HCT116 (cell line): ENCODE measurements around the gene EPHA8. TPM values are rescaled to one million over a fixed set of nuclear protein-coding genes. Genes with fewer than 3 reads are reported as not detected.

ENCODE experiments used
- ATAC-seq: fragments of 200-7000 bp; cut with Tn5 transposase; 2 replicates; pipeline ENCODE4 v1.9.1; 2020; ENCODE audit warnings: mild to moderate bottlenecking, moderate library complexity
- BruUV-seq: library from RNA; stranded (reverse); fragments of 400-500 nt; replicated peaks from 2 replicates; lab custom pipeline; 2021; lab: Mats Ljungman, UMichigan
- CTCF ChIA-PET: fragments of 300-600 bp; sonication (Branson Sonifier 250); formaldehyde crosslinking; loops from one replicate; lab custom pipeline; 2021; ENCODE audit warnings: antibody characterized with exemption; lab: Charles Lee
- POLR2A ChIA-PET: fragments of 300-600, 350-600 bp; sonication (Branson Sonifier 250); formaldehyde crosslinking; loops from one replicate; lab custom pipeline; 2021; ENCODE audit warnings: antibody characterized with exemption; lab: Charles Lee
- RAD21 ChIA-PET, 2 experiments: fragments of 300-600 bp; sonication (Branson Sonifier 250); formaldehyde crosslinking; loops; one replicate each; lab custom pipeline; 2023; ENCODE audit warnings: low total read pairs in 2 of 2; ENCODE audit not compliant: uncharacterized antibody in 2 of 2, unreplicated experiment in 2 of 2, low non-redundant PET in 1 of 2; lab: Charles Lee
- DNase-seq: peaks from one replicate; pipeline ENCODE4 v3.0.0-alpha.2; 2010; ENCODE audit warnings: low read depth, low spot score
- H2AFZ ChIP-seq: fragments of 200-600 bp; shearing (Covaris generic), sonication (generic); 2 replicates; pipeline ENCODE4 v1.6.1; 2017; ENCODE audit warnings: low read depth, mixed run types, mixed read lengths, antibody characterized with exemption, low read length; ENCODE audit not compliant: poor library complexity, severe bottlenecking
- H3K27ac ChIP-seq: 2 replicates; pipeline ENCODE4 v1.5.1; 2012; ENCODE audit warnings: low read depth, low read length
- H3K27me3 ChIP-seq: fragments of 200-600 bp; sonication (generic); 2 replicates; pipeline ENCODE4 v1.6.1; 2016; ENCODE audit warnings: mixed run types, low read length, mixed read lengths; ENCODE audit not compliant: insufficient read depth
- H3K36me3 ChIP-seq, 2 experiments: fragments of 200-500 bp in 1 of 2; fragments of 200-600 bp in 1 of 2; sonication (Bioruptor generic) in 1 of 2; sonication (generic) in 1 of 2; 2 replicates each; pipeline versions ENCODE4 v1.5.1 to v1.6.1; 2014 to 2016; ENCODE audit warnings: low read length in 2 of 2, inconsistent platforms in 1 of 2, mixed read lengths in 1 of 2, mixed run types in 1 of 2; ENCODE audit not compliant: insufficient read depth in 2 of 2, control insufficient read depth in 1 of 2
- H3K4me1 ChIP-seq, 2 experiments: fragments of 200-600 bp in 1 of 2; sonication (generic) in 1 of 2; 2 replicates each; pipeline versions ENCODE4 v1.5.1 to v1.6.1; 2012 to 2017; ENCODE audit warnings: low read length in 2 of 2, inconsistent platforms in 1 of 2, mild to moderate bottlenecking in 1 of 2, mixed read lengths in 1 of 2, mixed run types in 1 of 2, moderate library complexity in 1 of 2; ENCODE audit not compliant: insufficient read depth in 2 of 2, control insufficient read depth in 1 of 2
- H3K4me2 ChIP-seq: fragments of 200-600 bp; sonication (generic); 2 replicates; pipeline ENCODE4 v1.6.1; 2017; ENCODE audit warnings: mixed run types, low read length, mixed read lengths
- H3K4me3 ChIP-seq, 2 experiments: fragments of 200-600 bp in 1 of 2; sonication (generic) in 1 of 2; replicated peaks in 1 of 2; 2 replicates each; pipeline ENCODE4 v1.5.1; 2011 to 2016; ENCODE audit warnings: low read length in 2 of 2, control low read depth in 1 of 2, low read depth in 1 of 2, mild to moderate bottlenecking in 1 of 2, mixed read lengths in 1 of 2, mixed run types in 1 of 2
- H3K79me2 ChIP-seq: fragments of 200-600 bp; sonication (generic); 2 replicates; pipeline ENCODE4 v1.6.1; 2017; ENCODE audit warnings: mild to moderate bottlenecking, mixed run types, low read length, moderate library complexity, mixed read lengths; ENCODE audit not compliant: insufficient read depth
- H3K9ac ChIP-seq: fragments of 200-600 bp; sonication (generic); 2 replicates; pipeline ENCODE4 v1.6.1; 2016; ENCODE audit warnings: low read length, mixed read lengths
- H3K9me2 ChIP-seq: fragments of 200-600 bp; sonication (generic), shearing (Covaris generic); 2 replicates; pipeline ENCODE4 v1.6.1; 2017; ENCODE audit warnings: mixed run types, mild to moderate bottlenecking, moderate library complexity; ENCODE audit not compliant: insufficient read depth
- H3K9me3 ChIP-seq, 2 experiments: fragments of 200-500 bp in 1 of 2; fragments of 200-600 bp in 1 of 2; sonication (Bioruptor generic) in 1 of 2; sonication (generic) in 1 of 2; 2 replicates each; pipeline ENCODE4 v1.6.1; 2014 to 2017; ENCODE audit warnings: low read length in 2 of 2, mixed read lengths in 2 of 2, inconsistent platforms in 1 of 2, low read depth in 1 of 2, mild to moderate bottlenecking in 1 of 2, mixed run types in 1 of 2, moderate library complexity in 1 of 2; ENCODE audit not compliant: control insufficient read depth in 1 of 2, insufficient read depth in 1 of 2
- H4K20me1 ChIP-seq: fragments of 200-600 bp; sonication (generic), shearing (Covaris generic); 2 replicates; pipeline ENCODE4 v1.6.1; 2017; ENCODE audit warnings: mixed run types, mild to moderate bottlenecking, moderate library complexity; ENCODE audit not compliant: insufficient read depth
- CBX3 ChIP-seq: IDR thresholded peaks from 2 replicates; pipeline ENCODE4 v1.6.1; 2012; ENCODE audit warnings: low read depth
- CEBPB ChIP-seq: IDR thresholded peaks from 2 replicates; pipeline ENCODE4 v1.6.1; 2012; ENCODE audit warnings: low read depth
- EGR1 ChIP-seq: IDR thresholded peaks from 2 replicates; pipeline ENCODE4 v1.6.1; 2012; ENCODE audit warnings: low read depth
- ELF1 ChIP-seq: IDR thresholded peaks from 2 replicates; pipeline ENCODE4 v1.6.1; 2012; ENCODE audit warnings: low read depth, borderline replicate concordance
- EZH2 ChIP-seq: fragments of 200-600 bp; sonication (generic); IDR thresholded peaks from 2 replicates; pipeline ENCODE4 v1.6.1; 2017; ENCODE audit warnings: antibody characterized with exemption, mixed run types
- JUND ChIP-seq: IDR thresholded peaks from 2 replicates; pipeline ENCODE4 v1.6.1; 2012
- POLR2AphosphoS5 ChIP-seq: IDR thresholded peaks from 2 replicates; pipeline ENCODE4 v1.6.1; 2011; ENCODE audit warnings: mild to moderate bottlenecking, low read depth, low read length, moderate library complexity
- SRF ChIP-seq: IDR thresholded peaks from 2 replicates; pipeline ENCODE4 v1.6.1; 2012; ENCODE audit warnings: low read depth
- TCF7L2 ChIP-seq: IDR thresholded peaks from 2 replicates; pipeline ENCODE4 v1.7.0; 2011; ENCODE audit warnings: borderline replicate concordance, inconsistent platforms; ENCODE audit not compliant: insufficient read depth, insufficient read length; ENCODE audit errors: extremely low read depth
- YY1 ChIP-seq: IDR thresholded peaks from 2 replicates; pipeline ENCODE4 v1.6.1; 2011; ENCODE audit warnings: low read length, low read depth, moderate library complexity, mild to moderate bottlenecking; ENCODE audit not compliant: insufficient replicate concordance; ENCODE audit errors: extremely low read depth
- ZFX ChIP-seq: fragments of 450-650 bp; IDR thresholded peaks from 2 replicates; pipeline ENCODE4 v1.6.1; 2017
- intact Hi-C: fragments of 100-400 bp; cut with micrococcal nuclease; formaldehyde crosslinking; loops from 2 replicates; pipeline ENCODE4 v1.10.0; 2022
- total RNA-seq: library from RNA; stranded (reverse); gene quantifications from one replicate; pipeline ENCODE4 v1.2.1, GENCODE V29; 2021; ENCODE audit not compliant: unreplicated experiment
- TF ChIP-seq, protein P1 (sequence below): IDR thresholded peaks from 2 replicates; pipeline ENCODE4 v1.6.1; 2011; ENCODE audit warnings: mild to moderate bottlenecking, low read length, moderate library complexity; ENCODE audit not compliant: insufficient replicate concordance; ENCODE audit errors: extremely low read depth
- TF ChIP-seq, protein P2 (sequence below), 3 experiments: fragments of 200-600 bp in 1 of 3; sonication (generic) in 1 of 3; IDR thresholded peaks in 2 of 3; conservative IDR thresholded peaks in 1 of 3; 2 replicates each; pipeline ENCODE4 v1.5.1; 2012 to 2017; ENCODE audit warnings: low read depth in 2 of 3, low read length in 2 of 3, antibody characterized with exemption in 1 of 3, borderline replicate concordance in 1 of 3, control low read depth in 1 of 3, mild to moderate bottlenecking in 1 of 3, mixed read lengths in 1 of 3, mixed run types in 1 of 3, moderate library complexity in 1 of 3; ENCODE audit not compliant: insufficient read depth in 1 of 3
- TF ChIP-seq, protein P3 (sequence below): IDR thresholded peaks from 2 replicates; pipeline ENCODE4 v1.6.1; 2012
- TF ChIP-seq, protein P4 (sequence below): IDR thresholded peaks from 2 replicates; pipeline ENCODE4 v1.6.1; 2012; ENCODE audit warnings: low read depth

Gene EPHA8
- total RNA-seq, 1 experiment from 2014 or later = 0.30 TPM

DNA sequence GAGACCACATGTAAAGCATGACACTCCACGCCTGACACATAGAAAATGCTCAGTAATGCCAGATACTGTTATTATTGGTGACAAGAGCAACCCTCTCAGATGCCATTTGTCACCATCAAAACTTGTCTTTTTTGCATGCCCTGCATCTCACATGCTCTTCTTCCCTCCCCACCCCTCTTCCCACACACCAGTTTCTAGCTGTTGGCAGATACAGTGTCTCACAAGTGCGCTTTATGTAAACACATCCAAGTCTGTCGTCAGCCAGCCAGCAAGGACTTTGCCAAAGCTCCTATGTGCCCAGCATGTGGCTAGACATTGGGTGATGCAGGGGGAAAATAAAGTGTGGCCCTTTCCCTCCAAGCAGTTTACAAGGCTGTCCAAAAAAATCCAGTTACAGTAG lies 44.9 kb upstream of the EPHA8 start:
- no peak overlapping the region for H2AFZ ChIP-seq
- no peak overlapping the region for H3K4me3 ChIP-seq
- DNase-seq = no peak
- no peaks in the 10 kb centered on the region for H3K9me2 ChIP-seq
- H3K36me3 ChIP-seq = peaks cover 7 to 31% of the 10 kb centered on the region in 2 experiments
- H3K79me2 ChIP-seq = no peaks in the 10 kb centered on the region
- H3K27ac ChIP-seq = no peak overlapping the region
- no peak for TF ChIP-seq ELF1
- TF ChIP-seq JUND = no peak
- no peak for TF ChIP-seq CEBPB
- no peak for TF ChIP-seq EZH2
- TF ChIP-seq, protein P1, sequence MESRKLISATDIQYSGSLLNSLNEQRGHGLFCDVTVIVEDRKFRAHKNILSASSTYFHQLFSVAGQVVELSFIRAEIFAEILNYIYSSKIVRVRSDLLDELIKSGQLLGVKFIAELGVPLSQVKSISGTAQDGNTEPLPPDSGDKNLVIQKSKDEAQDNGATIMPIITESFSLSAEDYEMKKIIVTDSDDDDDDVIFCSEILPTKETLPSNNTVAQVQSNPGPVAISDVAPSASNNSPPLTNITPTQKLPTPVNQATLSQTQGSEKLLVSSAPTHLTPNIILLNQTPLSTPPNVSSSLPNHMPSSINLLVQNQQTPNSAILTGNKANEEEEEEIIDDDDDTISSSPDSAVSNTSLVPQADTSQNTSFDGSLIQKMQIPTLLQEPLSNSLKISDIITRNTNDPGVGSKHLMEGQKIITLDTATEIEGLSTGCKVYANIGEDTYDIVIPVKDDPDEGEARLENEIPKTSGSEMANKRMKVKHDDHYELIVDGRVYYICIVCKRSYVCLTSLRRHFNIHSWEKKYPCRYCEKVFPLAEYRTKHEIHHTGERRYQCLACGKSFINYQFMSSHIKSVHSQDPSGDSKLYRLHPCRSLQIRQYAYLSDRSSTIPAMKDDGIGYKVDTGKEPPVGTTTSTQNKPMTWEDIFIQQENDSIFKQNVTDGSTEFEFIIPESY = no peak
- TF ChIP-seq TCF7L2 = no peak
- no peak for TF ChIP-seq YY1
- TF ChIP-seq EGR1 = no peak
- no peak for TF ChIP-seq POLR2AphosphoS5
- no peak for TF ChIP-seq ZFX
- TF ChIP-seq, protein P2, sequence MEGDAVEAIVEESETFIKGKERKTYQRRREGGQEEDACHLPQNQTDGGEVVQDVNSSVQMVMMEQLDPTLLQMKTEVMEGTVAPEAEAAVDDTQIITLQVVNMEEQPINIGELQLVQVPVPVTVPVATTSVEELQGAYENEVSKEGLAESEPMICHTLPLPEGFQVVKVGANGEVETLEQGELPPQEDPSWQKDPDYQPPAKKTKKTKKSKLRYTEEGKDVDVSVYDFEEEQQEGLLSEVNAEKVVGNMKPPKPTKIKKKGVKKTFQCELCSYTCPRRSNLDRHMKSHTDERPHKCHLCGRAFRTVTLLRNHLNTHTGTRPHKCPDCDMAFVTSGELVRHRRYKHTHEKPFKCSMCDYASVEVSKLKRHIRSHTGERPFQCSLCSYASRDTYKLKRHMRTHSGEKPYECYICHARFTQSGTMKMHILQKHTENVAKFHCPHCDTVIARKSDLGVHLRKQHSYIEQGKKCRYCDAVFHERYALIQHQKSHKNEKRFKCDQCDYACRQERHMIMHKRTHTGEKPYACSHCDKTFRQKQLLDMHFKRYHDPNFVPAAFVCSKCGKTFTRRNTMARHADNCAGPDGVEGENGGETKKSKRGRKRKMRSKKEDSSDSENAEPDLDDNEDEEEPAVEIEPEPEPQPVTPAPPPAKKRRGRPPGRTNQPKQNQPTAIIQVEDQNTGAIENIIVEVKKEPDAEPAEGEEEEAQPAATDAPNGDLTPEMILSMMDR (IDR thresholded peaks at IDR 0.05 in 2 of 3, conservative IDR thresholded peaks at IDR 0.05 in 1 of 3; ENCODE audit: borderline replicate concordance in 1 of 3, insufficient read depth in 1 of 3, low read depth in 2 of 3, low read length in 2 of 3) = no peak
- no peak for TF ChIP-seq CBX3
- TF ChIP-seq SRF = no peak
- TF ChIP-seq, protein P3, sequence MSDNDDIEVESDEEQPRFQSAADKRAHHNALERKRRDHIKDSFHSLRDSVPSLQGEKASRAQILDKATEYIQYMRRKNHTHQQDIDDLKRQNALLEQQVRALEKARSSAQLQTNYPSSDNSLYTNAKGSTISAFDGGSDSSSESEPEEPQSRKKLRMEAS = no peak
- TF ChIP-seq, protein P4, sequence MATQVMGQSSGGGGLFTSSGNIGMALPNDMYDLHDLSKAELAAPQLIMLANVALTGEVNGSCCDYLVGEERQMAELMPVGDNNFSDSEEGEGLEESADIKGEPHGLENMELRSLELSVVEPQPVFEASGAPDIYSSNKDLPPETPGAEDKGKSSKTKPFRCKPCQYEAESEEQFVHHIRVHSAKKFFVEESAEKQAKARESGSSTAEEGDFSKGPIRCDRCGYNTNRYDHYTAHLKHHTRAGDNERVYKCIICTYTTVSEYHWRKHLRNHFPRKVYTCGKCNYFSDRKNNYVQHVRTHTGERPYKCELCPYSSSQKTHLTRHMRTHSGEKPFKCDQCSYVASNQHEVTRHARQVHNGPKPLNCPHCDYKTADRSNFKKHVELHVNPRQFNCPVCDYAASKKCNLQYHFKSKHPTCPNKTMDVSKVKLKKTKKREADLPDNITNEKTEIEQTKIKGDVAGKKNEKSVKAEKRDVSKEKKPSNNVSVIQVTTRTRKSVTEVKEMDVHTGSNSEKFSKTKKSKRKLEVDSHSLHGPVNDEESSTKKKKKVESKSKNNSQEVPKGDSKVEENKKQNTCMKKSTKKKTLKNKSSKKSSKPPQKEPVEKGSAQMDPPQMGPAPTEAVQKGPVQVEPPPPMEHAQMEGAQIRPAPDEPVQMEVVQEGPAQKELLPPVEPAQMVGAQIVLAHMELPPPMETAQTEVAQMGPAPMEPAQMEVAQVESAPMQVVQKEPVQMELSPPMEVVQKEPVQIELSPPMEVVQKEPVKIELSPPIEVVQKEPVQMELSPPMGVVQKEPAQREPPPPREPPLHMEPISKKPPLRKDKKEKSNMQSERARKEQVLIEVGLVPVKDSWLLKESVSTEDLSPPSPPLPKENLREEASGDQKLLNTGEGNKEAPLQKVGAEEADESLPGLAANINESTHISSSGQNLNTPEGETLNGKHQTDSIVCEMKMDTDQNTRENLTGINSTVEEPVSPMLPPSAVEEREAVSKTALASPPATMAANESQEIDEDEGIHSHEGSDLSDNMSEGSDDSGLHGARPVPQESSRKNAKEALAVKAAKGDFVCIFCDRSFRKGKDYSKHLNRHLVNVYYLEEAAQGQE = no peak
- TF ChIP-seq, all 23 proteins: peak for 0
- H3K4me2 ChIP-seq = no peak overlapping the region
- ATAC-seq = no peak
- no peaks in the 10 kb centered on the region for H3K9me3 ChIP-seq
- H3K4me1 ChIP-seq = no peaks in the 10 kb centered on the region
- no peaks in the 10 kb centered on the region for H4K20me1 ChIP-seq
- H3K27me3 ChIP-seq = no peaks in the 10 kb centered on the region
- ChIA-PET RAD21 (no interaction called here), CTCF (no interaction called here), POLR2A (no interaction called here)
- intact Hi-C loops = no loop called here
- H3K9ac ChIP-seq = no peak overlapping the region
- no TSS peak for BruUV-seq
